ENCODE data around the gene EFS. TPM values are rescaled to one million over a fixed set of nuclear protein-coding genes. Genes with fewer than 3 reads are reported as not detected.

The EFS gene
- total and polyA plus RNA-seq, 2 of the 8 experiments (the other 6 are each of a cell fraction or from before 2014, with no cell fraction given), result 27.8 to 28.6 TPM

DNA sequence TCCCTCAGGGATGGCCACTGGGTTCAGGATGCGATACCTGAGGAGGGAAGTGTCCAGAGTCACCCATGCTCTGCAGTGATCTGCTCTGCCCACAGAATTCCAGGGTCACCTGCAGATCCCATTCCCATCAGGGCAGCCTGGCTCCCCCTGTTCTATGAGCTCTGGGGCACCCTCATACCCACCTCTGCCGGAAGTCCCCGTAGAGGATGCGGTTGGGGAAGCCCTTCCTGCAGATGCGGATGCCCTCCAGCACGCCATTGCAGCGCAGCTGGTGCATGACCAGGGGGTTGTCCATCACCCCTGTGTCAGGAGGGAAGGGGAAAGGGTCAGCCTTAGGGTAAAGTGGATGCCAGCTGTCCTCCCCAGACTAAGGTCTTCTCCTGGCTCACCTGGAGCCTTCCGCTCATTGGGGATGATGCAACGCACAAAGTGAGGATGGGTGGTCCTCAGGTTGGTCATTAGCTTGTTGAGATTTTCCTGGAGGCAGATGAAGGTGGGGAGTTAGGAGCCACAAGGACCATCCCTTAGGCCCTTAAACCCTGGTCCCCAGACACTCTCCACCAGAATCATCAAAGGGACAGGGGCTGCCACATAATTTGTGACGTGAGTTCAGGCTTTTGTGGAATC lies 31.9 kb upstream of the EFS start (continued):
- no peak for TF ChIP-seq SIN3A (conservative IDR thresholded peaks at IDR 0.05 in 1 of 2, IDR thresholded peaks at IDR 0.05 in 1 of 2; ENCODE audit: low read depth in 1 of 2, low read length in 2 of 2)
- no peak for TF ChIP-seq GTF2F1 (IDR thresholded peaks at IDR 0.05; ENCODE audit: borderline replicate concordance, low read depth, low read length)
- TF ChIP-seq ZNF274 (IDR thresholded peaks at IDR 0.05; ENCODE audit: borderline replicate concordance, extremely low read depth, low read length), result no peak
- no peak for TF ChIP-seq ASH2L (IDR thresholded peaks at IDR 0.05; ENCODE audit: low read length)
